ENCODE data around the gene GOLGA1. TPM values are rescaled to one million over a fixed set of nuclear protein-coding genes. Genes with fewer than 3 reads are reported as not detected.
A peak's percentile ranks its signal among the peaks of the same experiment; 100 is the strongest.
"Not testable (repeated sequence)": the region's sequence is repeated elsewhere in the genome, so short reads cannot be mapped to it uniquely, and the experiment has no call there.

GOLGA1 gene
- total RNA-seq, 2 experiments from 2014 or later = 20.9 to 21.6 TPM

- H3K9me3 Mint-ChIP-seq = no peaks in the 10 kb centered on the region
- peaks cover 6% of the 10 kb centered on the region for H3K36me3 Mint-ChIP-seq (ENCODE audit: low read depth)
- ATAC-seq (no peak), DNase-seq (no peak)
- intact Hi-C loops (cut with micrococcal nuclease) = no loop called here
- no peaks in the 10 kb centered on the region for H3K4me1 Mint-ChIP-seq (ENCODE audit: low read depth)
- H3K4me3 Mint-ChIP-seq = no peak overlapping the region
- TF ChIP-seq CTCF (IDR thresholded peaks at IDR 0.05) = no peak
- no peak overlapping the region for H3K27ac Mint-ChIP-seq
- CTCF ChIA-PET = no interaction called here
- H3K27me3 Mint-ChIP-seq = no peaks in the 10 kb centered on the region
- POLR2A ChIA-PET = interaction anchor here (0.5 kb wide), 1 partner anchor 113 kb away, joined by 3 read pairs; no protein-coding TSS in a partner anchor
Measured at GRCh38 chr9:124973807-124974206, 32.9 kb upstream of the GOLGA1 start.

- Mint-ChIP-seq H3K27me3 (no peaks in the 10 kb centered on the region), H3K9me3 (no peaks in the 10 kb centered on the region), H3K4me1 (ENCODE audit: low read depth) (peaks cover 1% of the 10 kb centered on the region), H3K36me3 (ENCODE audit: low read depth) (peaks cover 10% of the 10 kb centered on the region), H3K4me3 (no peak overlapping the region), H3K27ac (no peak overlapping the region)
- no peak for TF ChIP-seq CTCF (IDR thresholded peaks at IDR 0.05)
- ATAC-seq = no peak
- intact Hi-C loops (cut with micrococcal nuclease) = no loop called here
- POLR2A ChIA-PET = interaction anchor here (0.6 kb wide), 1 partner anchor 133 kb away, joined by 3 read pairs; no protein-coding TSS in a partner anchor
- no peak for DNase-seq
- CTCF ChIA-PET = interaction anchor here (0.5 kb wide), 1 partner anchor 88 kb away, joined by 3 read pairs; no protein-coding TSS in a partner anchor
Measured at GRCh38 chr9:124972241-124972770, 31.4 kb upstream of the GOLGA1 start.

- no peak for TF ChIP-seq CTCF (IDR thresholded peaks at IDR 0.05)
- intact Hi-C loops (cut with micrococcal nuclease) = no loop called here
- H3K4me3 Mint-ChIP-seq = no peak overlapping the region
- no peaks in the 10 kb centered on the region for H3K27me3 Mint-ChIP-seq
- ATAC-seq (no peak), DNase-seq (no peak)
- H3K4me1 Mint-ChIP-seq (ENCODE audit: low read depth) = peaks cover 23% of the 10 kb centered on the region
- peaks cover 9% of the 10 kb centered on the region for H3K36me3 Mint-ChIP-seq (ENCODE audit: low read depth)
- ChIA-PET CTCF (interaction anchor here (0.8 kb wide), 1 partner anchor 12 kb away, joined by 3 read pairs; no protein-coding TSS in a partner anchor), POLR2A (no interaction called here)
- H3K27ac Mint-ChIP-seq = no peak overlapping the region
- H3K9me3 Mint-ChIP-seq = no peaks in the 10 kb centered on the region
Measured at GRCh38 chr9:124969401-124969800, 28.5 kb upstream of the GOLGA1 start.

- DNase-seq (no peak), ATAC-seq (no peak)
- H3K27me3 Mint-ChIP-seq = no peaks in the 10 kb centered on the region
- peaks cover 6% of the 10 kb centered on the region for H3K36me3 Mint-ChIP-seq (ENCODE audit: low read depth)
- no peaks in the 10 kb centered on the region for H3K9me3 Mint-ChIP-seq
- TF ChIP-seq CTCF (IDR thresholded peaks at IDR 0.05) = no peak
- intact Hi-C loops (cut with micrococcal nuclease) = no loop called here
- POLR2A ChIA-PET = interaction anchor here (0.5 kb wide), 1 partner anchor 554 kb away, joined by 3 read pairs; no protein-coding TSS in a partner anchor
- H3K27ac Mint-ChIP-seq = no peak overlapping the region
- H3K4me3 Mint-ChIP-seq = no peak overlapping the region
- CTCF ChIA-PET = interaction anchor here (1.2 kb wide), 1 partner anchor 176 kb away, joined by 3 read pairs; no protein-coding TSS in a partner anchor
- H3K4me1 Mint-ChIP-seq (ENCODE audit: low read depth) = peaks cover 31% of the 10 kb centered on the region
Measured at GRCh38 chr9:124968238-124968637, 27.4 kb upstream of the GOLGA1 start.

GRCh38 chr9:124965775-124966568, 25.1 kb upstream of the GOLGA1 start:
- ChIA-PET CTCF (interaction anchor here (1.6 kb wide), 1 partner anchor 11 kb away, joined by 3 read pairs; no protein-coding TSS in a partner anchor), POLR2A (interaction anchor here (0.6 kb wide), 1 partner anchor 127 kb away, joined by 3 read pairs; no protein-coding TSS in a partner anchor)
- H3K4me3 Mint-ChIP-seq; H3K36me3 Mint-ChIP-seq (ENCODE audit: low read depth); H3K9me3 Mint-ChIP-seq; H3K27me3 Mint-ChIP-seq; intact Hi-C loops (cut with micrococcal nuclease): not testable (repeated sequence)
- DNase-seq (peak; percentile 24), ATAC-seq (peak; percentile 94)
- H3K27ac Mint-ChIP-seq = peak overlapping the region; percentile 96
- H3K4me1 Mint-ChIP-seq (ENCODE audit: low read depth) = peaks cover 31% of the 10 kb centered on the region

All from activated CD8-positive, alpha-beta T cell treated with anti-CD3 and anti-CD28 coated beads for 36 hours (primary cell).